Sigmoid colon (tissue), 4 donors: ENCODE results near the gene SCG5.

Experiments used
- EP300 ChIP-seq, 4 donors: sonication (generic); formaldehyde crosslinking; IDR thresholded peaks; one replicate each; pipeline ENCODE4 v1.6.1; 2017; ENCODE audit warnings: antibody characterized with exemption in 4 of 4
- POLR2A ChIP-seq, 2 donors: fragments of 450-650 bp; IDR thresholded peaks; one replicate each; pipeline ENCODE4 v1.6.1; 2016; ENCODE audit warnings: antibody characterized with exemption in 2 of 2, mild to moderate bottlenecking in 2 of 2, moderate library complexity in 2 of 2
- POLR2AphosphoS5 ChIP-seq, 4 donors: sonication (generic); formaldehyde crosslinking; IDR thresholded peaks; one replicate each; pipeline ENCODE4 v1.6.1; 2017; ENCODE audit warnings: antibody characterized with exemption in 4 of 4
- TF ChIP-seq, protein P1 (sequence below), 4 experiments: fragments of 450-650 bp in 3 of 4; fragments of 200-600 bp in 1 of 4; IDR thresholded peaks; one replicate each; pipeline ENCODE4 v1.5.1; 2016 to 2019; ENCODE audit warnings: antibody characterized with exemption in 4 of 4, mild to moderate bottlenecking in 3 of 4, moderate library complexity in 2 of 4

DNA sequence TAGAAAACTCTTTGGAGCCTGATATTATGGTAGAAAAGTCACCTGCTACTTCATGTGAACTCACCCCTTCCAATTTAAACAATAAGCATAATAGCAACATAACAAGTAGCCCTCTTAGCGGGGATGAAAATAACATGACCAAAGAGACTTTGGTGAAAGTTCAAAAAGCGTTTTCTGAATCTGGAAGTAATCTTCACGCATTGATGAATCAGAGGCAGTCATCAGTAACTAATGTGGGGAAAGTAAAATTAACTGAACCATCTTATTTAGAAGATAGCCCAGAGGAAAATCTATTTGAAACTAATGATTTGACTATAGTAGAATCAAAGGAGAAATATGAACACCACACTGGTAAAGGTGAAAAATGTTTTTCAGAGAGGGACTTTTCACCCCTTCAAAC is 5.1 kb upstream of the SCG5 start:
- no peak for TF ChIP-seq POLR2A (IDR thresholded peaks at IDR 0.05)
- TF ChIP-seq, protein P1, sequence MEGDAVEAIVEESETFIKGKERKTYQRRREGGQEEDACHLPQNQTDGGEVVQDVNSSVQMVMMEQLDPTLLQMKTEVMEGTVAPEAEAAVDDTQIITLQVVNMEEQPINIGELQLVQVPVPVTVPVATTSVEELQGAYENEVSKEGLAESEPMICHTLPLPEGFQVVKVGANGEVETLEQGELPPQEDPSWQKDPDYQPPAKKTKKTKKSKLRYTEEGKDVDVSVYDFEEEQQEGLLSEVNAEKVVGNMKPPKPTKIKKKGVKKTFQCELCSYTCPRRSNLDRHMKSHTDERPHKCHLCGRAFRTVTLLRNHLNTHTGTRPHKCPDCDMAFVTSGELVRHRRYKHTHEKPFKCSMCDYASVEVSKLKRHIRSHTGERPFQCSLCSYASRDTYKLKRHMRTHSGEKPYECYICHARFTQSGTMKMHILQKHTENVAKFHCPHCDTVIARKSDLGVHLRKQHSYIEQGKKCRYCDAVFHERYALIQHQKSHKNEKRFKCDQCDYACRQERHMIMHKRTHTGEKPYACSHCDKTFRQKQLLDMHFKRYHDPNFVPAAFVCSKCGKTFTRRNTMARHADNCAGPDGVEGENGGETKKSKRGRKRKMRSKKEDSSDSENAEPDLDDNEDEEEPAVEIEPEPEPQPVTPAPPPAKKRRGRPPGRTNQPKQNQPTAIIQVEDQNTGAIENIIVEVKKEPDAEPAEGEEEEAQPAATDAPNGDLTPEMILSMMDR (IDR thresholded peaks at IDR 0.05): no peak
- TF ChIP-seq EP300 (IDR thresholded peaks at IDR 0.05): no peak
- TF ChIP-seq POLR2AphosphoS5 (IDR thresholded peaks at IDR 0.05): no peak
